ENCODE data around the gene PRTFDC1. TPM values are rescaled to one million over a fixed set of nuclear protein-coding genes. Genes with fewer than 3 reads are reported as not detected.

PRTFDC1 gene
- total and polyA plus RNA-seq, 11 donors: 1.9 to 13.1 (median 4.6) TPM

DNA sequence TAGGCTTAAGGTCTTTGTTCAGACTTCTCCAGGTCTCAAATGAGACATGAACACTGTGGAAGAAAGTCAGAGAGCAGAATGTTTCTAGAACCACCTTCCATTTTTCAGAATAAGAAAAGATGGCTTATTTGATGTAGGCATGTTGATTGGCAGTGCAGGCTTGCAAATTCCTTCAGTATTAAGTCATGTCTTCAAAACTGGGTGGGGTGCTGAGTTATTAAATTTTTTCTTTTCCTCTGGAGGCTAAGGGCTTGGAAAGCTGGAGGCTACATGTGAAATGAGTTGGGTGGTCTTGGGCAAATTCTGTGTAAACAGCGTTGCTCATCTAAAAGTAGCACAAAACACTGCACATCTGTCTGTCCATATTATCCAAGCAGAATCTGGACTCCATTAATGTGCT lies 62.8 kb downstream of the PRTFDC1 start:
- H3K4me1 ChIP-seq: peaks cover 0 to 24% (median 0%) of the 10 kb centered on the region in 12 donors
- peak overlapping the region in 3 of 12 donors; percentile 20 to 52 (median 32) for H3K27ac ChIP-seq
- no peaks in the 10 kb centered on the region for H3K9me3 ChIP-seq
- no peak for TF ChIP-seq POLR2A (IDR thresholded peaks at IDR 0.05)
- TF ChIP-seq, protein P1, sequence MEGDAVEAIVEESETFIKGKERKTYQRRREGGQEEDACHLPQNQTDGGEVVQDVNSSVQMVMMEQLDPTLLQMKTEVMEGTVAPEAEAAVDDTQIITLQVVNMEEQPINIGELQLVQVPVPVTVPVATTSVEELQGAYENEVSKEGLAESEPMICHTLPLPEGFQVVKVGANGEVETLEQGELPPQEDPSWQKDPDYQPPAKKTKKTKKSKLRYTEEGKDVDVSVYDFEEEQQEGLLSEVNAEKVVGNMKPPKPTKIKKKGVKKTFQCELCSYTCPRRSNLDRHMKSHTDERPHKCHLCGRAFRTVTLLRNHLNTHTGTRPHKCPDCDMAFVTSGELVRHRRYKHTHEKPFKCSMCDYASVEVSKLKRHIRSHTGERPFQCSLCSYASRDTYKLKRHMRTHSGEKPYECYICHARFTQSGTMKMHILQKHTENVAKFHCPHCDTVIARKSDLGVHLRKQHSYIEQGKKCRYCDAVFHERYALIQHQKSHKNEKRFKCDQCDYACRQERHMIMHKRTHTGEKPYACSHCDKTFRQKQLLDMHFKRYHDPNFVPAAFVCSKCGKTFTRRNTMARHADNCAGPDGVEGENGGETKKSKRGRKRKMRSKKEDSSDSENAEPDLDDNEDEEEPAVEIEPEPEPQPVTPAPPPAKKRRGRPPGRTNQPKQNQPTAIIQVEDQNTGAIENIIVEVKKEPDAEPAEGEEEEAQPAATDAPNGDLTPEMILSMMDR (IDR thresholded peaks at IDR 0.05): no peak
- DNase-seq: no peak
- no peaks in the 10 kb centered on the region for H3K27me3 ChIP-seq
- intact Hi-C loops (cut with DNase I): no loop called here
- H3K4me3 ChIP-seq: no peak overlapping the region
- 57 to 74% (median 59%) methylated on average over 1 of the region's 1 CpG for WGBS, 4 donors
- no peaks in the 10 kb centered on the region for H3K36me3 ChIP-seq
- ATAC-seq: peak in 1 of 4 donors; percentile 72

DNA sequence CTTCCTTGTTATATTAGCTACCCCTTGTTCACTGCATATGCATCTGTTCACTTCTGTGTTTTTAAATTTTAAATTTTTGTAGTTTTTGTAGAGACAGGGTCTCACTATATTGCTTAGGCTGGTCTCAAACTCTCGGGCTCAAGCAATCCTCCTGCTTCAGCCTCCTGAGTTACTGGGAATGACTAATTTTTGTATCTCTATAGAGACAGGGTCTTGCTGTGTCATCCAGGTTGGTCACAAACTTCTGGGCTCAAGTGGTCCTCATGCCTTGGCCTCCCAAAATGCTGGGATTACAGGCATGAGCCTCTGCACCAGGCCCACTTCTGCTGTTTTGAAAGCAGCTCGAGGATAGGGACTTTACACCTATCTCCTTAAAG lies 64.6 kb downstream of the PRTFDC1 start:
- peaks cover 0 to 21% (median 0%) of the 10 kb centered on the region in 12 donors for H3K4me1 ChIP-seq
- no peaks in the 10 kb centered on the region for H3K36me3 ChIP-seq
- peak overlapping the region in 1 of 12 donors; percentile 68 for H3K27ac ChIP-seq
- DNase-seq (no peak), ATAC-seq (no peak)
- peak overlapping the region in 1 of 12 donors; percentile 17 for H3K4me3 ChIP-seq
- 93 to 98% (median 96%) methylated on average over 2 of the region's 2 CpGs for WGBS, 4 donors
- intact Hi-C loops (cut with DNase I): no loop called here
- no peaks in the 10 kb centered on the region for H3K27me3 ChIP-seq
- TF ChIP-seq, protein P1 (IDR thresholded peaks at IDR 0.05): no peak
- no peak for TF ChIP-seq POLR2A (IDR thresholded peaks at IDR 0.05)
- H3K9me3 ChIP-seq: no peaks in the 10 kb centered on the region

DNA sequence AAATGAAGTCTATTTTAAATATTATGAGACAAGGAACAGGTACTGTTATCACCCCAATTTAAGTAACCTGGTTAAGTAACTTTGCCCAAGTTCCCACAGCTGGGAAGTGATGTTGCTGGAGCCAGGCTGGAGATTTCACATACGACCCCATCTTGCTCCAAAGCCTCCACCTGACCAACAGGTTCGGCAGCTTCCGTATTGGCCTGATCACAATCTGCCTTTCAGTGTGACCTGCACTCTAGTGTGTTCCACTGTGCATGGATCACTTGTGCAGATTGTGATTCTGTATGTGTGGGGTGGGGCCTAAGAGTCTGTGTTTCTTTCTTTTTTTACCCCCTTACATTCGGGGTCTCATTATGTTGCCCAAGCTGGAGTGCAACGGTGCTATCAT lies 66.1 kb downstream of the PRTFDC1 start:
- ATAC-seq: no peak
- intact Hi-C loops (cut with DNase I): no loop called here
- H3K4me3 ChIP-seq: no peak overlapping the region
- TF ChIP-seq POLR2A (IDR thresholded peaks at IDR 0.05): no peak
- TF ChIP-seq, protein P1 (IDR thresholded peaks at IDR 0.05): no peak
- peaks cover 0 to 33% (median 0%) of the 10 kb centered on the region in 12 donors for H3K4me1 ChIP-seq
- no peaks in the 10 kb centered on the region for H3K27me3 ChIP-seq
- H3K27ac ChIP-seq: no peak overlapping the region
- WGBS, 4 donors: 74 to 90% (median 81%) methylated on average over 5 of the region's 5 CpGs
- DNase-seq: no peak
- no peaks in the 10 kb centered on the region for H3K9me3 ChIP-seq
- H3K36me3 ChIP-seq: no peaks in the 10 kb centered on the region

DNA sequence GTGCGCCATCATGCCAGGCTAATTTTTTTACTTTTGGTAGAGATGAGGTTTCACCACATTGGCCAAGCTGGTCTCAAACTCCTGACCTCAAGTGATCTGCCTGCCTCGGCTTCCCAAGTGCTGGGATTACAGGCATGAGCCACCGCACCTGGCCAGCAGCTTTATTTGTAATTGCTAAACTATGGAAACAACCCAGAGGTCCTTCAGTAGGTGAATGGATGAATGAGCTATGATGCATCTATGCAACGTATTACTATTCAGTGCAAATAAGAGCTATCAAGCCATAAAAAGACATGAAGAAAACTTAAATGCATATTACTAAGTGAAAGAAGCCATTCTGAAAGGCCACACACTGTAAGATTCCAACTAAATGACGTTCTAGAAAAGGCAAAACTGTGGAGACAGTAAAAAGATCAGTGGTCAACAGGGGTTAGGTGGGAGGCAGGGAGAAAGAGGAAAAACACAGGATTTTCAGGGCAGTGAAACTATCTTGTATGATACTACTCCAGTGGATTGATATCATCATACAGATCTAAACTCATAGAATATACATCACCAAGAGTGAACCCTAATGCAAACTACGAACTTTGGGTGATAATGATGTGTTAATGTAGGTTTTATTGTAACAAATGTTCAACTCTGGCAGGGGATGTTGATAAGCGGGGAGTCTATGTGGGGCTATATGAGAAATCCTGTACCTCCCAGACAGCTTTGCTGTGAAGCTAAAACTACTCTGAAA lies 66.7 kb downstream of the PRTFDC1 start:
- DNase-seq: no peak
- WGBS, 4 donors: 89 to 96% (median 94%) methylated on average over 7 of the region's 7 CpGs
- intact Hi-C loops (cut with DNase I): no loop called here
- no peak overlapping the region for H3K27ac ChIP-seq
- no peak for ATAC-seq
- no peaks in the 10 kb centered on the region for H3K9me3 ChIP-seq
- H3K4me1 ChIP-seq: peaks cover 0 to 35% (median 0%) of the 10 kb centered on the region in 12 donors
- H3K27me3 ChIP-seq: no peaks in the 10 kb centered on the region
- TF ChIP-seq, protein P1 (IDR thresholded peaks at IDR 0.05): no peak
- TF ChIP-seq POLR2A (IDR thresholded peaks at IDR 0.05): no peak
- H3K4me3 ChIP-seq: no peak overlapping the region
- H3K36me3 ChIP-seq: no peaks in the 10 kb centered on the region

All from heart left ventricle (tissue), 16 donors.